NT2/D1 (cell line): ENCODE results near the gene IL22RA1.

Source experiments
- SUZ12 ChIP-seq: IDR thresholded peaks from 2 replicates; pipeline ENCODE4 v1.6.1; 2011; ENCODE audit not compliant: insufficient read length, insufficient read depth; ENCODE audit errors: extremely low read depth
- YY1 ChIP-seq: IDR thresholded peaks from 2 replicates; pipeline ENCODE4 v1.6.1; 2011; ENCODE audit not compliant: insufficient read length, insufficient read depth
- ZNF274 ChIP-seq: IDR thresholded peaks from 2 replicates; pipeline ENCODE4 v1.6.1; 2011; ENCODE audit warnings: mild to moderate bottlenecking, low read depth, low read length

DNA sequence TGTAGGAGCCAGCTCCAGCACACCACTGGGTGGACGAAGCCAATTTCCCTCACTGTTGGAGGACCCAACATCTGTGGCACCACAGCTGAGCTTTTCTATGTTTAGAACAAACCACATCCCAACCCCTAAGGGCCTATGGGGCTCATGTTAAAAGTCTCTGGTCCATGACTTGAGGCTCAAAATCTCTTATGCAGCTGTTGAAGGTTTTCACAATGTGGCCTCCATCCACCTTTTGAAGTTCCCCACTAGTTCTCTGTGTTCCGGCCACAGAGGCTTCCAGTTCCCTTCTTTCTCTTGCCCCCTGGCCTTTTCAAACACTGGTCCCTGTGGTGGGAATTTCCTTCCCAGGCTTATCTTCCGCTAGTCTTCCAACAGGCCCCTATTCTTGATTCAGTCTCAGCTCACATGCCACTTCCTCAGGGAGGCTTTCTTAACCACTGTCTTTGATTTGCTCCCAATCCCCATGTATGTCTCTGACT lies 48.1 kb upstream of the IL22RA1 start:
- no peak for TF ChIP-seq YY1
- TF ChIP-seq SUZ12, result no peak
- TF ChIP-seq ZNF274, result no peak
